Epithelial cell of prostate (primary cell): ENCODE results near the gene KCNIP3.

Source experiments
- DNase-seq: peaks from one replicate; pipeline ENCODE4 v3.0.0-alpha.2; 2011; ENCODE audit warnings: low read depth, low spot score
- H3K27ac ChIP-seq: fragments of 450-650 bp; 2 replicates; pipeline ENCODE4 v1.5.1; 2017; ENCODE audit warnings: mild to moderate bottlenecking

KCNIP3 gene

DNA sequence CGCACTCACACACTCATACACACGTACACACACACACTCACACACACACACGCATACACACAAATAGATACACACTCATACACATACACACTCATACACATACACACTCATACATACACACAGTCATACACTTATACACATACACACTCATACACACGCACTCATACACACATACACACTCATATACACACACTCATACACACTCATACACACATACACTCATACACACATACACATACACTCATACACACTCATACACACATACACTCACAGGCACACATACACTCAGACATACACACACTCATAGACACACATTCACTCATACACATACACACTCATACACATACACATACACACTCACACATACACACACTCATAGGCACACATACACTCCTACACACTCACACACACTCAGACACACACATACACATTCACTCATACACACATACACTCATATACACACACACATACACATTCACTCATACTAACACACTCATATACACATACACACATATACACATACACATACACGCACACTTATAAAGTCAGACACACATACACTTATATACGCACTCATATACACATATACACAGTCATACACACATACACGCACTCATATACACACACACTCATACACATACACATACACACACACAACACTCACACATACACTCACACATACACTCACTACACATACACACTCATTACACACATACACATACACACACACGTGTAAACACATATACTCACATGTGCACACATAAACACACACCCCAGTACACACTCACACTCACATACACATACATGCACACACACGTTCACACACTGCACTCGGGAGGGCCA lies 28.7 kb downstream of the KCNIP3 start:
- no peak for DNase-seq
- H3K27ac ChIP-seq = no peak overlapping the region

DNA sequence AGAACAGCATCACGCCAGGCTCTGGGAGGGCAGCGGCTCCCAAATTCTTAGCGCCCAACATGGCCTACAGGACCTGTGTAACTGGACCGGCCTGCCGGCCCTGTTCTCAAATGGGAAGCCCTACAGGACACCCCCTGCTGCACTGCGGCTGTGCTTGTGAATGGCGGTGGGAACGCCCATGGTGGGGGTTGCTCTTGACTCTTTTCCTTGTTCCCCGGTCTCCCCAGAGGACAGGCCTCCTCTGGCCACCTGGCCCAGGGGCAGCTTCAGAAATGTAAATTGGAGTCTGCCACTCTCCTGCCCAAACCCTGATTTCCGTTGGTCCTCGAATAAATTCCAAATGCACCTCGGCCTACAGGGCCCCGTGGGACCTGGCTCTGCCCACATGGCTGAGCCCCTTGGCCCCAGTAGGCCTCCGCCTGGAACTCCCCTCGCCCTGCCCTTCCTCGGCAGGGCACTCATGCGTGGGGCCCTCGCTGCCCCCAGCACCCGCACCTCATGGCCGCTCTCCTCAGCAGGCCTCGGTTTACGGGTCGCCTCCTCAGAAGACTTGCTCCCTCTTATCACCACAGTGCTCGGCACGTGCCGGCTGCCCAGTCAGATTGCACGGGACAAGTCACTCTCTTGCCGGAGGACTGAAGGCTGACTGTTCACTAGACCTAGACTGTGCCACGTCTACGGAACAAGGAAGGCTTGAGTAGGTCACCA lies 29.4 kb downstream of the KCNIP3 start:
- DNase-seq = no peak
- no peak overlapping the region for H3K27ac ChIP-seq

DNA sequence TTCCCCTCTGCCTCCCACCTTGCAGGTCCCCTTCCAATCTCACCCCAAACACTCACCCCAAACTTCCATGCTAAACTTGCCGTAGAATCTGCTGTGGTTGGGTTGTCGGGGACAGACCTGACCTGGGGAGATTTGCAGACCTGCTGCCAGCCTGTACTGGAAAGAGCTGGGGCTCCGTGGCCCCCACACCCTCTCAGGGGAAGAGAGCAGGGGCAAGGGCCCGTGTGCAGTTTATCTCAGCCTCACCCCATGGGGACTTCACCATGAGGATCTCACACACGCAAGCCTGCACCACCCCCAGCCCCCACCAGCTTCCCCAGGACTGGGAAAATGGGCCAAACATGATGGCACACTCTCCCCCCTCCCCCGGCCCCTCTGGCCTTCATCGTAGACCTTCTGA lies 30.7 kb downstream of the KCNIP3 start:
- no peak overlapping the region for H3K27ac ChIP-seq
- no peak for DNase-seq

DNA sequence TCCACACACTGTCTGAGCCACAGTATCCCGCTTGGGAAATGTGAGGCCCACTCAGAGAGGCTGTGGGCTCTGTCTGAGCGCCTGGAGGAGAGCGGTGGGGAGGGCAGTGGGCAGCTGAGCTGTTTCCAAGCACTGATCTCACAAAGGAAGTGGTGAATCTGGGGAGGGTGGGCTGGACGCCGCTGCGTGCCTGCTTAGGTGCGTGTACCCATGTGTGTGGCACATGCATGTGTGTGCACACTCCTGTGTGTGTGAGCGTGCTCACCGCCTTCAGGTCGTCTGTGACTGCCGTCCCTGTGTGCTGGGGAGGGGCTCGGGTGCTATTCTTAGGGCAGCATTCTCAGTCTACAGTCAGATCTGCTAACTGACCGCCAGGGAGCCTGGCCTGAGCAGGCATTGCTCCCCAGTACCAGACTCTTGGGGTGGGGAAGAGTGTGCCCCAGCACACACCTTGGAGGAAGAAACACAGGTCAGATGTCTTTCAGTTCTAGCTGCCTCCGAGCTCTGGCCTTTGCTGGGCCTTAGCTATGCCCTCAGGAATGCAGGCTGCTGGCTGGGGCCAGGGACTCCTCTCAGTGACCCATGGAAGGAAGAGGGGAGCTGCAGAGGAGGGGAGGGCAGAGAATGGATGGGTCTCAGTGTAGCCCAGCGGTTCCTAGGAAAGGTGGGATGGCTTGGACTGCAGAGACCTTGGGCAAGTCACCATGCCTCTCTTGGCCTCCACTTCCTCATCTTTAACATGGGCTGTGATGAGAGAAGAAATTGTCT lies 31.4 kb downstream of the KCNIP3 start:
- DNase-seq = no peak
- no peak overlapping the region for H3K27ac ChIP-seq

DNA sequence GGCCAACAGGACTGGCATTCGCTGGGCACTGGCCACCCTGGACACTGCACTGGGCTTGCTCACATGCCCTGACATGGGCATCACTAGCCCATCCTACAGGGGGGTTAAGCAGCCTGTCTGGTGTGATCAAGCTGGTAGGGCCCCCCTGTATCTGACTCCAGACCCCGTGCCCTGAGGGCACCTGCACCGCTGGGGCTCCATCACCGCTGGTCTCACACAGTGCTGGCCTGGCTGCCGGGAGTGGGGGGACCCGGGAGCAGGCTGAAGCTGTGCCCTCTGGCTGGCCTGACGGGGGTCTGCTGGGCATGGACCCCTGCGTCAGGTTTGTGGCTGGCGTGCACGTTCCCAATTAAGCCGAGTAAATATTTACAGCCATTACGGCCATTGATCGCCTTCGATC lies 32.3 kb downstream of the KCNIP3 start:
- no peak for DNase-seq

DNA sequence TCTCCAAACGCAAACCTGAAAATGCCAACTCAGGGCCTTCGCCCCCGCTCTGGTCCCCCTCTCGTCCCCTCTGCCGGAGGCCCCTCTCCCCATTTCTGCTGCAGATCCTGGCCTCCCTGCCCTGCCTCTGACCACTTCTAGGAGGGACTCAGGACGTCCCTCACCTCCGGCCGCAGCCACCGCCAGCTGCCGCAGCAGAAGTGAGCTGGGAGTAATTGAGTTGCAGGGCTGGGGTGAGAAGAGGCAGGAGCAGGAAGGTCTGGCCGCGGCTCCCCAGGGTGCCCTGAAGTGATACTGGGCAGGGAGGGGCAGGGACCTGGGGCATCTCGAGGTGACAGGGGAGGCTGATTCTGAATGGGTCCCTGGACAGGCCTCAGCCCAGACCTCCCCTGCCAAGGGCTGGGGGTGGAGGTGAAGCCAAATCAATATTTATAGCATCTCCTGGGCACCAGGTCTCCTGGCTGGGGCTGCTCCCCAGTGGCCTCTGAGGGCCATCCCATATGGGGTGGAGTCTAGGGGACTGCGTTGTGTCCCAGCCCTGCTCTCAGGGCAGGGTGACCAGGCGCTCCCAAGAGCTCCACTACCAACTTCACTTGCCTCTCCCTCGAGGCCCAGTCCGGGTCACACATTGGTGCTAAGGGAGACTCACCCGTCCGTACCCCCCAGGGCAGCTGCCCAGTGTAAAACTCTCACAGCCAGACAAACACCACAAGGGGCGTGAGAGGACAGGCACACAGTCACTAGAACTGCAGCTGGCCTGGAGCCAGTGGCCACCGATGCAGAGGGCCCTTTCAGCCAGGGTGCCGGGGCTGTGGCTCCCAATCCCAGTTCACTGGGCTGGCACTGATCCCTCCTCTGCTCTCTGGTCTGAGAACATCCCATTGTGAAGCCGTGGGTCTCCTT lies 33.0 kb downstream of the KCNIP3 start:
- no peak for DNase-seq

More for the DNA sequence above, 32.3 kb downstream of the KCNIP3 start:
- no peak overlapping the region for H3K27ac ChIP-seq

DNA sequence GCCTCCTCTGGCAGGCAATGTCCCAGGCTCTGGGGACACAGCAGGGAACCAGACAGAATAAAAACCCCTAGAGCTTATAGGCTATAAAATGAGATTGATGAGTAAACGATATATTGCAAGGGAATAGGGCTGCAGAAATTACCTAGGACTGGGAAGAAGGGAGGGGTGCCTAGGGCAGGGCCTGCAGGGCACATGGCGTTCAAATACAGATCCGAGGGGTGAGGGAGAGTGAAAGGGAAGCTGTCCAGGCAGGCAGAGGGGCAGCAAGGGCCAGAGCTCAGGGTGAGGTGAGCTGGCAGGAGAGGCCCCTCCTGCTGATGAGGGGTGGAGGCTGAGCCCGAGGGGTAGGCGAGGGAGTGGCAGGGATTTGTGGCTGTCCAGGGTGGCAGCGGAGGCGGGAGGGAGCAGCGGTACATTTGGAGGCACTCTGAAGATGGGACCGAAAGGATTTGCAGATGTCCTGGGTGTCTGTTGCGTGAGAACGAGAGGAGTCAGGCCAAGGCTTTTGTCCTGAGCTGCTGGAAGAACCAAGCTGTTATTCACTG lies 33.7 kb downstream of the KCNIP3 start:
- DNase-seq = no peak
- no peak overlapping the region for H3K27ac ChIP-seq

More for the DNA sequence above, 33.0 kb downstream of the KCNIP3 start:
- no peak overlapping the region for H3K27ac ChIP-seq

DNA sequence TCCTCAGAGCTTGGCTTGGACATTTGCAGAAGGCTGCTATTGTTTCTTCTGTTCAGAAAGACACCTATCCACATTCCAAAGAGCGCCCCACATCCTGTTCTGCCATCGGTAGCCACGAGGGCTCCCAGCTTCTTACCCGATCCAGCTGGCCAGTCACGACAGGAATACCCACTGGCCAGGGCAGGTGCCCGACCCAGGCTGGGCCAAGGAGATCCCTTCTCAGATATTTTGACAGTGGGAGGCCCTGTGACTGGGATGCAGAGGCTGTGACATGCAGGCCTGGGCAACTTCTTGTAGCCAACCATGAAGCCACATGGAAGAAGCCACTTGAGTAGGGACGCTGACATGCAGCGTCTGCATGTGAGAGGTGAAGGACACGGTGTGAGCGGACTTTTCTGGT lies 34.5 kb downstream of the KCNIP3 start:
- DNase-seq = no peak
- no peak overlapping the region for H3K27ac ChIP-seq

DNA sequence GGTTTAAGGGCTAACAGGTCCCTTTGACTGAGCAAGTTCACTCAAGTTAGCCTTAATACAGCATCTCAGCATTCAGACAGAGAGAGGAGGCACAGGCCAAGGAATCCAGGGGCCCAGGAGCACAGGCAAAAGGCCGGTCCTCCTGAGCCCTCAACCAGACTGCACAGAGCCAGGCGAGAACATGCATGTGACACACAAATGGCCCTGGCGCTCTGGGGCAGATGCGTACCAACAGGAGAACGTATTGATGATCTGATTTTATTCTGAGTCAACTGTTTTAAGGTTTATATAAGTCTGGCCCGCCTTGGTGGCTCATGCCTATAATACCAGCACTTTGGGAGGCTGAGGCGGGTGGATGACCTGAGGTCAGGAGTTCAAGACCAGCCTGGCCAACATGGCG lies 34.9 kb downstream of the KCNIP3 start:
- DNase-seq = no peak
- H3K27ac ChIP-seq = no peak overlapping the region

DNA sequence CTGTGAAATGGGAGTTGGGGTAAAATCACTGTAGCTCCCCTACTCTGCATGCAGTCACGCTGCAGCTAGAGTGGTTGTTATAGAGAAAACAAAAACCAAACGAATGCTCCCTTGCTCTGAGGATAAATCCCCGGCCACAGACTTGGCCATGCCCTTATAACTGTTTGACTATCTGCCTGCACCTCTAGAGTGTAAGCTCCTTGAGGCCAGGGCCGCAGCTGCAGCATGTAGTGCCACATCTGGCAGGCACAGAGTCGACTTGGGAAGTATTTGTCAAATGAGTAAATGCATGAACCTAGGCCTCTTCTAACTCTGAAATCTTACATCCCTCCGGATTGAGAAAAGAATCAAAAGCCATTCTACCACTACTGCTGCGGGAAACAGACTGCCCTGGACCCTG lies 35.9 kb downstream of the KCNIP3 start:
- DNase-seq = no peak

DNA sequence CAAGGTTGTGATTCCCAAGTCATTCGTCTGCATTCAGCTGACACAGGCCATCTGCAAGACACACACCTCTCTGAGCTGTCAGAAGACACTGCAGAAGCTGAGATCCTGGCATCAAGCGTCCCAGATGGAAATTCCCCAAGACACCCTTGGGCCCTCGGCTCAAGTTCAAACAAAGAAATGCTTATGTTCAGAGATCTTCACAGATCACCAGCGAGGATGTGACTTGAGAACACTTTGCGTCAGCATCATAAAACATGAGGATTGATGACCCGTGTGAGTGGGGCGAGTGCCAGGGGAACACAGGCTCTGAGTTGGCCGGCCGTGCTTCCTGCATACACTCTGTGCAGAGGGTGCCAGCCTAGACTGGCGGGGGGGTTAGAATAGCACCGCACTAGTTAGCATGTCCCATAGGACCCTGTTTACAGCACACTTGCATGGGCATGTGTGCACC lies 36.8 kb downstream of the KCNIP3 start:
- H3K27ac ChIP-seq = peak overlapping the region; percentile 56
- peak; percentile 98 for DNase-seq

More for the DNA sequence above, 35.9 kb downstream of the KCNIP3 start:
- H3K27ac ChIP-seq = peak overlapping the region; percentile 56

DNA sequence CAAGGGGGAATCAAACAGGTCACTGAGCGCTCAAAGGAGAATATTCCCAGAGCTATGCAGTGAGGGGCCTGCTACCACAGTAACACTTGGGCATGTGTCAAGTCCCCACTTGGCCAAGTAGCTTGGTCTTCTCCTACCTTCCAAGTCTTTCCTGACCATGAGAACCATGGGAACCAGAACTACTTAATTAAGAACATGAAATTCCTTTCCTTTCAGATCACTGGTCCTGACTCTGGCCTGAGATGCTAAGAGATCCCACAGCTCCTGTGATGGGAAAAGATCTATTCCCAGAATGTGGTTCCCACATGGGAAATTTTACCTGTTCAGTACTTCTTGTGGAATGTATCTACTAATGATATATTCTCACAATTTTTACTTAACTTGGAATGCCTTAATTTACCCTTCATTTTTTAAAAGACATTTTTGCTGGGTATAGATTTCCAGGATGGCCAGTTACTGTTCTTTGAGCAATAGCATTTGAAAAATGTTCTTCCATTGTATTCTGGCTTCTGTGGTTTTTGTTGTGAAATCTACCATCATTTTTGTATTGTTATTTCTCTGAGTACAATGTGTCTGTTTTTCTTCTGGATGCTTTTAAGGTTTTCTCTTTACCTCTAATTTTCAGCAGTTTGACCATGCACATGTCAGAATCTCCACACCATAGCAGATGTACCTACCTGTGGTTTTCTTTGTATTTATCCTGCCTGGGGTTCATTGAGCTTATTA lies 37.9 kb downstream of the KCNIP3 start:
- no peak for DNase-seq
- no peak overlapping the region for H3K27ac ChIP-seq

DNA sequence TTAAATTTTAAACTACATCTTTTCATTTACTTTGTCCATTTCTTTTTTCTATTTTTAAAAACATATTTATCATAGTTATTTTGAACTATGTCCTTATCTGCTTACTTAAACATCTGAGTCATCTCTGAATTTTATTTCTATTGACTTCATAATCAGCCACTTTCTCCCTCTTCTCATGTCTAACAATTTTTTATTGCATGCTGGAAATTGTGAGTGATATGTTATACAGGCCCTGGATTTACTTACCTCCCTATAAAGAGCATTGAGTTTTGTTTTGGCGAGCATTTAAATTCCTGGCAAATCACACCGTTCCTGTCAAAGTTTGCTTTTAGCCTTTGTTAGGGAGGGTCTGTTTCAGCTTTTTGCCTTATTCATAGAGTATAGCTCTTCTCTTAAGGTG lies 39.3 kb downstream of the KCNIP3 start:
- DNase-seq = no peak
- no peak overlapping the region for H3K27ac ChIP-seq

DNA sequence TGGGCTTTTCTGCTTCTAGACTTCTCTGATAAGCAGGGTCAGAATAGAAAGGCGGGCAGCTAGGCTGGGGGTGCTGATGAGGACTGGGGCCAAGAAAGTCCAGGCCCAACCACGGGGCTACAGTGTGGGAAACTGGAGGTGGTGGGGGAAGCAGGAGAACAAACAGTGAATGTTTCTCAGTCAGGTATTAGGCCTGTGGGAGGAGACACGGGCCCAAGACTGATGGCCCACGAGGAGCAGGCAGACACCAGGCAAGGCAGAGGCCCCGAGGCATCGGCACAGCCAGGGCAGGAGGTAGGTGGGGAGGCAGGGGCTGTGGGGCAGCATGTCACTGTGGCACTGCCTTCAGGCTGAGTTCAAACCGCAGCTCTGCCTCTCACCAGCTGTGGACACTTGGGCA lies 40.7 kb downstream of the KCNIP3 start:
- no peak overlapping the region for H3K27ac ChIP-seq
- no peak for DNase-seq

DNA sequence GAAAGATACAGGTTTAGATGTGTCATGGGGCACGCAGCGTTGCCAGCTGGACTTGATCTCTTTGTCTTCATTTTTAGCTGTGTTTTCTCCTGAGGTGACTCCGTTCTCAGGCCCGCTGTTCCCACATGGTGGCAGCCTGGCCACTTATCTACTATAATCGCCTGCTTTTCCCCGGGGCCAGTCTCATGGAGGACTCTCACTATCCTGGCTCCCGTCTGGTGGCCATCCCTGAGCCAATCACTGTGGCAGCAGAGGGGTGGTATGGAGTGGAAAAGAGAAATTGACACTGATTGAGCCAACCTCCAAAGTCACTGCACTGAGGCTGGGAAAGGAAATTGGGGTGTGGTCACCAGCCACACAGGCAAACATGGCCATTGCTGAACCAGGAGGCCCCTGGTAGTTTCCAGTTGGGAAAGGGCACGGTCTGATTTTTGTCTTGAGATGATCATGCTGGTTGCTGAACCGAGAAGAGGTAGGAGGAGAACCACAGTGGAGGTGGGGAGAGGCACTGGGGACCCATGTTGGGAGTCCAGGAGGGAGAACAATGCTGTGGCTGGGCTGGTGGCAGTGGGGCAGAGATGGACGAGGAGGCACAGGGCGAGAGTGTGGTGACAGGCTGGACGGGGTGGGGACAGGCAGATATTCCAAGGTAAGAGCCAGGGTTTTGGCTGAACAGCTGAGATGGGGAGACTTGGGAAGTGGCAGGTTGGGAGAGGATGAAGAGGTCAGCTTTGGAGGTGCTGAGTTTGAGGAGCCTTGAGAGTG lies 45.6 kb downstream of the KCNIP3 start:
- H3K27ac ChIP-seq = no peak overlapping the region
- no peak for DNase-seq

DNA sequence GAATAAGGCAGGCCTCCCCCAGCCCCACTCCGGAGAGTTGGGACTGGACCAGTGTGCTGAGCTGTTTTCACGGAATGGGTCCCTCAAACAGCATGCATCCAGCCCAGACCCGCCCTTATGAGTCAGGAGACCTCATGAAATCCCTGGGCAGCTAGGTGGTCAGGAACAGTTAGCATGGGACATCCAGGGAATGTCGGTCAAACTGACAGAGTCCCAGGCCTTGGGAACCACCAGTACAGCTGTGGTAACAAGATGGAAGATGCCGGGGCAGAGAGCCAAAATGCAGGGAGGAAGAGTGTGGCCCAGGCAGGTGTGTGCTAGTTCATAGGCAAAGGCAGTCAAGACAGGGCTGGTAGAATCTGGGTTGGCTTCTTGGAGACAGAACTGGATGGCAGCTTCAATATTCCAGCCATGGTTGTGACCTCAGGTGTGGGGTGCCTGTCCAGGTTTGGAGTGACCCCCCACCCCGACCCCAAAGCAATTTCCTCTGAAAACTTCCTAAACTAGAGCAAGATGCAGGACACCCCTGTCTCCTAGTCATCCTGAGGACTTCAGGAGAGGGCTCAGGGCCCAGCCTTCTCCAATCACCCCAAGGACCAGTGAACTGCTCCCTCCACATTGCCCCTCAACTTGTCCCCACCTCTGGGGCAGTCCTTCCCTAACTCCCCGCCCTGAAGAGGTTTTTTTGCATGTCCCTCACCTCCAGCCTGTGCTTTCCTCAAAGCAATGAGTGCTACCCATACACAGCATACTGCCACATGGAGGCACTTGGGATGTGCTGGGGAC lies 46.5 kb downstream of the KCNIP3 start:
- H3K27ac ChIP-seq = no peak overlapping the region
- peak; percentile 8 for DNase-seq

DNA sequence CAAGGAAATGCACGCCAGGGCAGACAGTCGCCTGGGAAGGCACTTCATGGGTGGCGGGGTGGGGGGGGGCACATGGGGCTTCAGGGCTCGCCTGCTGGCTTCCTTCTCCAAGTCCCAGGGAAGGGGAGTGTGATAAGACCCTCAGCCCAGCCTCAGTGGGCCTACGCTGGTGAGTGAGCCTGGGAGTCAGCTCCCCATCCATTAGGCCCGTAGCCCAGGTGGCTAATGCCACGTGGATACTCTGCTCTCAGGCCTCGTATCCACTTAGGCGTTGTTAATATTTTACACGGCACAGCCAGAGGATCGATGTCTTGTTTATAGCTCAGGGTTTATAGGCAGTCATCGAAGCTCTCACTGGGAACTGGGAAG lies 47.1 kb downstream of the KCNIP3 start:
- no peak overlapping the region for H3K27ac ChIP-seq
- DNase-seq = no peak
